ENCODE data around the gene NHS.

NHS gene

GRCh38 chrX:17405225-17405969 is 30.4 kb downstream of the NHS start:
- Histone ChIP-seq H3K27me3 (replicated peaks; ENCODE audit: control insufficient read depth, insufficient read depth, low read length) (peaks cover 7% of the 10 kb centered on the region), H3K9ac (ENCODE audit: low read length) (no peak overlapping the region), H3K4me3 (ENCODE audit: low read length) (no peak overlapping the region), H3K36me3 (ENCODE audit: control insufficient read depth, insufficient read depth, low read length, severe bottlenecking) (no peaks in the 10 kb centered on the region), H3K9me3 (ENCODE audit: control insufficient read depth, low read length) (peaks cover 5% of the 10 kb centered on the region), H3K4me1 (ENCODE audit: control insufficient read depth, insufficient read depth, low read length) (no peaks in the 10 kb centered on the region)
- DNase-seq (ENCODE audit: low read depth), result no peak

DNA sequence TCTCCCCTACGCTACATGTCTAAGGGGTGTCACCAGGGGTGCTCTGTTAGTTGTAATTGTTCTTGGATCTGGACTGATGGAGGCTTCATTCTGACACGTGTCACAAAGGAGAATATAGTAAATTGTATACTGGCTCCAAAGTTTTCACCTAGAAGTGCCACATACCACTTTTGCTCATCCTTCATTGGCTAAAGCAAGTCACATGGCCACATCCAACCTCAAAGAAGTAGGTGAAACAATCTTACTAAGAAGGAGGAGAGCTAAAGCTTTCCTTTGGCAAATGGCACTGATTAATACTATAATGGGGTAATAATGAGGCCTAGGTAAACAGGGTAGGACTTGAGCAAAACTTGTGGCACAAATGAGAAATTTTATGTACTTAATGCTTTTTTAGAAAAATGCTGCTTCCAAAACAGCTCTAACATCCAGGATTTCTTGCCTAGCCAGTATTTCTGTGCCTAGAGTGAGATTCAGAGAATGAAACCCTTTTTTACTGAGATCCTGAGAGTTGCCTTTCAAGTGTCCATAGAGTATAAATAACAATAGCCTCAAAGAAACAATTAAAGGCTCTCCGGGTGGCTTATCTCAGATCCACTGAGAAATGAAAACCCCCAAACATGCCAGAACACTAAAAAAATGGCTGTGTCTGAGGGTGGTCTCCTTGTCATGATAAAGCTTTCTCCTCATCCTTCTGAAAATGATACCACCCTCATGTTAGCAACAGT is 34.7 kb downstream of the NHS start:
- no peaks in the 10 kb centered on the region for H3K36me3 ChIP-seq (ENCODE audit: control insufficient read depth, insufficient read depth, low read length, severe bottlenecking)
- peaks cover 7% of the 10 kb centered on the region for H3K27me3 ChIP-seq (replicated peaks; ENCODE audit: control insufficient read depth, insufficient read depth, low read length)
- H3K4me3 ChIP-seq (ENCODE audit: low read length), result no peak overlapping the region
- H3K9me3 ChIP-seq (ENCODE audit: control insufficient read depth, low read length), result no peaks in the 10 kb centered on the region
- no peak for DNase-seq (ENCODE audit: low read depth)
- no peak overlapping the region for H3K9ac ChIP-seq (ENCODE audit: low read length)
- H3K4me1 ChIP-seq (ENCODE audit: control insufficient read depth, insufficient read depth, low read length), result peaks cover 21% of the 10 kb centered on the region

- H3K9me3 ChIP-seq (ENCODE audit: control insufficient read depth, low read length), result no peaks in the 10 kb centered on the region
- H3K9ac ChIP-seq (ENCODE audit: low read length), result no peak overlapping the region
- peaks cover 7% of the 10 kb centered on the region for H3K27me3 ChIP-seq (replicated peaks; ENCODE audit: control insufficient read depth, insufficient read depth, low read length)
- no peaks in the 10 kb centered on the region for H3K36me3 ChIP-seq (ENCODE audit: control insufficient read depth, insufficient read depth, low read length, severe bottlenecking)
- peaks cover 28% of the 10 kb centered on the region for H3K4me1 ChIP-seq (ENCODE audit: control insufficient read depth, insufficient read depth, low read length)
- DNase-seq (ENCODE audit: low read depth), result no peak
- H3K4me3 ChIP-seq (ENCODE audit: low read length), result no peak overlapping the region
Measured at GRCh38 chrX:17410651-17411050, 35.7 kb downstream of the NHS start.

DNA sequence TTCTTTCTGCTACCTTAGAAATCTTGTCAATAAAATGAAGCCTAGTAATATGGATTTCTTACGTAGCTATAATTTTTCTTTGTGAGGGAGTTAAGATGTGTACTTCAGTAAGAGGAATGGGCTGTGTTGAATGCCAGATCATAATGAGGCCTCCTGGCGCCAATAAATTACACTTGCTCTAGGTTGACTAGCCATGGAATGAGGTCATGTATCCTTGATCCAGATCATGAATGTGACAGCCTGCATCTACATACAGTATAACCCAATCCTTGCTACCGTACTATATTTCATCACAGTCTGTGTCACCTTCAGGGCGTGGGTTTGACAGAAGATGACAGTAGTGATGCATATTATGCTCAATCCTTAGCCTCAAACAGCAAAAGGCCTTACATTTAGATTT is 36.2 kb downstream of the NHS start:
- no peak for DNase-seq (ENCODE audit: low read depth)
- Histone ChIP-seq H3K9me3 (ENCODE audit: control insufficient read depth, low read length) (no peaks in the 10 kb centered on the region), H3K9ac (ENCODE audit: low read length) (no peak overlapping the region), H3K36me3 (ENCODE audit: control insufficient read depth, insufficient read depth, low read length, severe bottlenecking) (no peaks in the 10 kb centered on the region), H3K27me3 (replicated peaks; ENCODE audit: control insufficient read depth, insufficient read depth, low read length) (peaks cover 7% of the 10 kb centered on the region), H3K4me3 (ENCODE audit: low read length) (no peak overlapping the region), H3K4me1 (ENCODE audit: control insufficient read depth, insufficient read depth, low read length) (peaks cover 31% of the 10 kb centered on the region)

GRCh38 chrX:17412692-17413091 is 37.7 kb downstream of the NHS start:
- no peaks in the 10 kb centered on the region for H3K36me3 ChIP-seq (ENCODE audit: control insufficient read depth, insufficient read depth, low read length, severe bottlenecking)
- peak; percentile 49 for DNase-seq (ENCODE audit: low read depth)
- no peak overlapping the region for H3K9ac ChIP-seq (ENCODE audit: low read length)
- H3K27me3 ChIP-seq (replicated peaks; ENCODE audit: control insufficient read depth, insufficient read depth, low read length), result peaks cover 7% of the 10 kb centered on the region
- H3K4me1 ChIP-seq (ENCODE audit: control insufficient read depth, insufficient read depth, low read length), result peaks cover 31% of the 10 kb centered on the region
- no peak overlapping the region for H3K4me3 ChIP-seq (ENCODE audit: low read length)
- no peaks in the 10 kb centered on the region for H3K9me3 ChIP-seq (ENCODE audit: control insufficient read depth, low read length)

- no peaks in the 10 kb centered on the region for H3K36me3 ChIP-seq (ENCODE audit: control insufficient read depth, insufficient read depth, low read length, severe bottlenecking)
- peaks cover 7% of the 10 kb centered on the region for H3K27me3 ChIP-seq (replicated peaks; ENCODE audit: control insufficient read depth, insufficient read depth, low read length)
- no peak overlapping the region for H3K4me3 ChIP-seq (ENCODE audit: low read length)
- H3K9me3 ChIP-seq (ENCODE audit: control insufficient read depth, low read length), result no peaks in the 10 kb centered on the region
- peak; percentile 61 for DNase-seq (ENCODE audit: low read depth)
- H3K4me1 ChIP-seq (ENCODE audit: control insufficient read depth, insufficient read depth, low read length), result peaks cover 31% of the 10 kb centered on the region
- H3K9ac ChIP-seq (ENCODE audit: low read length), result no peak overlapping the region
Measured at GRCh38 chrX:17413228-17413627, 38.2 kb downstream of the NHS start.

GRCh38 chrX:17414027-17414658 is 39.1 kb downstream of the NHS start:
- Histone ChIP-seq H3K27me3 (replicated peaks; ENCODE audit: control insufficient read depth, insufficient read depth, low read length) (no peaks in the 10 kb centered on the region), H3K4me3 (ENCODE audit: low read length) (no peak overlapping the region), H3K36me3 (ENCODE audit: control insufficient read depth, insufficient read depth, low read length, severe bottlenecking) (no peaks in the 10 kb centered on the region), H3K9me3 (ENCODE audit: control insufficient read depth, low read length) (no peaks in the 10 kb centered on the region), H3K9ac (ENCODE audit: low read length) (no peak overlapping the region), H3K4me1 (ENCODE audit: control insufficient read depth, insufficient read depth, low read length) (peaks cover 31% of the 10 kb centered on the region)
- DNase-seq (ENCODE audit: low read depth), result no peak

DNA sequence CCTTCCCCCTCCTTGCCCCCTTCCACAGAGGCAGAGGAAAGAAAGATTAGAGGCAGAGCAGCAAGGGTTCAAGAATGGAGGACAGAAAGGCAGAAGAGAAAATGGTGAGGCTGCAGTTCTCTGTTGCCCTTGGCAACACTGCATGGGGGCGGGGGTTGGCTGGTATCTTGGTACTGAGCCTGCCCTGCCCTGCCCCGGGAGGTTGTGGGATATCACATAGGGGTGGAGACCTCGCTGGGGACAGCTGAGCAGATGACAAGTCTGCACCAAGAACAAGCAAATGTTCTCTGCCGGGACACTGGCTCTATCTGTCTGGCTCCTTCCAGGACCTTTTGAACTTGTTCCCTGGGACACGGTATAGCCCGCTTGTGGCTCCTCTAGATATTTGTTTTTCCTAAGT is 39.8 kb downstream of the NHS start:
- no peaks in the 10 kb centered on the region for H3K9me3 ChIP-seq (ENCODE audit: control insufficient read depth, low read length)

GRCh38 chrX:17415242-17415810 is 40.3 kb downstream of the NHS start:
- no peaks in the 10 kb centered on the region for H3K36me3 ChIP-seq (ENCODE audit: control insufficient read depth, insufficient read depth, low read length, severe bottlenecking)
- H3K4me3 ChIP-seq (ENCODE audit: low read length), result no peak overlapping the region
- no peak overlapping the region for H3K9ac ChIP-seq (ENCODE audit: low read length)
- DNase-seq (ENCODE audit: low read depth), result no peak
- no peaks in the 10 kb centered on the region for H3K9me3 ChIP-seq (ENCODE audit: control insufficient read depth, low read length)
- H3K27me3 ChIP-seq (replicated peaks; ENCODE audit: control insufficient read depth, insufficient read depth, low read length), result no peaks in the 10 kb centered on the region
- peaks cover 31% of the 10 kb centered on the region for H3K4me1 ChIP-seq (ENCODE audit: control insufficient read depth, insufficient read depth, low read length)

More for the DNA sequence above, 39.8 kb downstream of the NHS start:
- Histone ChIP-seq H3K4me3 (ENCODE audit: low read length) (no peak overlapping the region), H3K36me3 (ENCODE audit: control insufficient read depth, insufficient read depth, low read length, severe bottlenecking) (no peaks in the 10 kb centered on the region), H3K27me3 (replicated peaks; ENCODE audit: control insufficient read depth, insufficient read depth, low read length) (no peaks in the 10 kb centered on the region), H3K4me1 (ENCODE audit: control insufficient read depth, insufficient read depth, low read length) (peaks cover 31% of the 10 kb centered on the region), H3K9ac (ENCODE audit: low read length) (no peak overlapping the region)
- DNase-seq (ENCODE audit: low read depth), result no peak

GRCh38 chrX:17417372-17417771 is 42.4 kb downstream of the NHS start:
- Histone ChIP-seq H3K27me3 (replicated peaks; ENCODE audit: control insufficient read depth, insufficient read depth, low read length) (no peaks in the 10 kb centered on the region), H3K9ac (ENCODE audit: low read length) (no peak overlapping the region), H3K9me3 (ENCODE audit: control insufficient read depth, low read length) (no peaks in the 10 kb centered on the region), H3K4me1 (ENCODE audit: control insufficient read depth, insufficient read depth, low read length) (peaks cover 31% of the 10 kb centered on the region), H3K36me3 (ENCODE audit: control insufficient read depth, insufficient read depth, low read length, severe bottlenecking) (no peaks in the 10 kb centered on the region), H3K4me3 (ENCODE audit: low read length) (no peak overlapping the region)
- no peak for DNase-seq (ENCODE audit: low read depth)

DNA sequence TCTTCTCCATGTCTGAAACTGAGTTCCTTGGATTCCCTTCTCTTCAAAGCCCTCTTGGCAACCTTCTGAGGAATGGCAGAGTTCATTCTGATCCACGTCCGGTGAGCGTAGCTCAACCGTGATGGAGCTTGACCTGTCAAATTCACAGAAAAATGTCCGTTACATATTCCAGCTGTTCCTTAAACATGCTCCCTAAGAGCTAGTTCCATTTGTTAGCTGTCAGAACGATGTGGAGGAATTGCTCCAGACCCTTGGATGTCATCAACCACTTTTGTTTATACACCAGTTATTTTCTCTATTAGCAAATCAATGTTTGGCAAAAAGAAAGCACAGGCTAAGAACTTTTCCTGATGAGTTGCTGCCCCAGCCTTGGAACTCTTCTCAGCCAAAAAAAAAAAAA is 50.1 kb downstream of the NHS start:
- no peak for DNase-seq (ENCODE audit: low read depth)
- Histone ChIP-seq H3K4me1 (ENCODE audit: control insufficient read depth, insufficient read depth, low read length) (peaks cover 8% of the 10 kb centered on the region), H3K9ac (ENCODE audit: low read length) (no peak overlapping the region), H3K27me3 (replicated peaks; ENCODE audit: control insufficient read depth, insufficient read depth, low read length) (peaks cover 9% of the 10 kb centered on the region), H3K36me3 (ENCODE audit: control insufficient read depth, insufficient read depth, low read length, severe bottlenecking) (no peaks in the 10 kb centered on the region), H3K4me3 (ENCODE audit: low read length) (no peak overlapping the region), H3K9me3 (ENCODE audit: control insufficient read depth, low read length) (no peaks in the 10 kb centered on the region)

Measured in adipocyte (in vitro differentiated cells).